GM21515 (cell line): Measurements from ENCODE around the gene TOR1AIP1.

Source experiments
- ATAC-seq: cut with Tn5 transposase; IDR thresholded peaks from one replicate; pipeline ENCODE4 v1.9.1; 2021; ENCODE audit not compliant: unreplicated experiment

Gene TOR1AIP1

GRCh38 chr1:179881642-179882252 is 338 bp upstream of the TOR1AIP1 start:
- ATAC-seq: no peak

GRCh38 chr1:179883040-179883744 is 1.1 kb downstream of the TOR1AIP1 start:
- ATAC-seq: peak; percentile 13

DNA sequence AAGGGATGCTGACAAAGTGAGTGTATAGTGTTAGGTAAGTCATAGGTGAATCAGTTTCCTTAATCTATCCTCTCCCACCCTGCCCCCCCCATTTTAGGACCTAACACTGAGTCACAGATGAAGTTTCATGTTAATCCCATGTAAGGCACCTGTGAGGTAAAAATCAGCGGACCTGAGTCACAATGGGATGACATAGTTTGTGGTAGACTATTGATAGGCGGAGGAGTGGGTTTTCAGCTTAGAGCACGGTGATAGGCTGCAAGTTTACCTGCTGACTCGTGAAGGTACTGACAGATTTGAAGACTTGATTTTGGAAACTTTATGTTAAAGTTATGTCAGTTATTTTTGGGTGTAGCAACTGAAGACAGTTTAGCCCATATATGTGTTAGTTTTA is 1.7 kb downstream of the TOR1AIP1 start:
- peak; percentile 29 for ATAC-seq

DNA sequence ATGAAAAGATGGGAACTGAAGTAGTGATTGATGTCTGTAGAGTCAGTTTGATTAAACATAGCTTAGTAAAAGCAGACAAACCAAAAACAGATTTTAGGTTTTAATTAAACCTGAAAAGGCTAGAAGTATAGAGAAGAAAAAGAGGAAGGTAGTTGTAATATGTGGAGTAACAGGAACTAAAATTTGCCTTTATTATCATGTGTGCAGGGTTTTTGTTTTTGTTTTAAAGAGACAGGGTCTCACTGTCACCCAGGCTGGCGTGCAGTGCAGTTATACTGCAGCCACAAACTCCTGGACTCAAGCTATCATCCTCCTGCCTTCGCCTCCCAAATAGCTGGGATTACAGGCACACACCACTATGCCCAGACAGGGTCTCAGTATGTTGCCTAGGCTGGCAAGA is 6.0 kb downstream of the TOR1AIP1 start:
- no peak for ATAC-seq

DNA sequence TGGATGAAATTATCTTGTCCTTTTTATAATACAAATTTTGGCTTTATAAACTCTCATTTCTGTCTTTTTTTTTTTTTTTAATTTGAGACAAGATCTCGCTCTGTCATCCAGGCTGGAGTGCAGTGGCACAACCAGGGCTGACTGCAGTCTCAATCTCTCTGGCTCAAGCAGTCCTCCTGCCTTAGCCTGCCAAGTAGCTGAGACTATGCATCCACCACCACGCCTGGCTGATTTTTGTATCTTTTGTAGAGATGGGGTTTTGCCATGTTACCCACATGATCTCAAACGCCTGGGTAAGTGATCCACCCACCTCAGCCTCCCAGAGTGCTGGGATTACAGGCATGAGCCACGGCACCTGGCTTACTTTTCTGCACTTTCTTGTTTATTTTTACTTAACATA is 7.5 kb downstream of the TOR1AIP1 start:
- ATAC-seq: no peak

GRCh38 chr1:179910934-179911333 is 28.8 kb downstream of the TOR1AIP1 start:
- ATAC-seq: no peak

- ATAC-seq: no peak
These were observed 29.7 kb downstream of the TOR1AIP1 start for GRCh38 chr1:179911812-179912211.

- no peak for ATAC-seq
These were observed 35.7 kb downstream of the TOR1AIP1 start for GRCh38 chr1:179917601-179918429.

DNA sequence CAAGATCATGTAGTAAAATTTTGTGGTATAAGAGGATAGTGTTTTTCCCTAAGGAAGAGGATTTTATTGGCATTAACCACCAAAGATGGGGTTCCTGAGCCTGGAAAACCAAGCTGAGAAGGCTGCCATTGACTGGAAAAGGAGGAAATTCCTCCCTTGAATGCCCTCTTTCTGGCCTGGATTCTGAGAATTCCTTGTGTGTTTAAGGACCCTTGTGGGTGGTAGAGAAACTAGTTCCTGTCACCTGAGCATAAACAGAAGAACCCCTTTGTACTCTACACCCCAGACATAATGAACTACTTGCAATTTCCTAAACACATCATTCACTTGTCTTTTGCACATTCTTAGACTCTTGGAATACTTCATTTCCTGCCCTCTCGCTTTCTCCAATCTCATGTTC is 39.4 kb downstream of the TOR1AIP1 start:
- no peak for ATAC-seq

DNA sequence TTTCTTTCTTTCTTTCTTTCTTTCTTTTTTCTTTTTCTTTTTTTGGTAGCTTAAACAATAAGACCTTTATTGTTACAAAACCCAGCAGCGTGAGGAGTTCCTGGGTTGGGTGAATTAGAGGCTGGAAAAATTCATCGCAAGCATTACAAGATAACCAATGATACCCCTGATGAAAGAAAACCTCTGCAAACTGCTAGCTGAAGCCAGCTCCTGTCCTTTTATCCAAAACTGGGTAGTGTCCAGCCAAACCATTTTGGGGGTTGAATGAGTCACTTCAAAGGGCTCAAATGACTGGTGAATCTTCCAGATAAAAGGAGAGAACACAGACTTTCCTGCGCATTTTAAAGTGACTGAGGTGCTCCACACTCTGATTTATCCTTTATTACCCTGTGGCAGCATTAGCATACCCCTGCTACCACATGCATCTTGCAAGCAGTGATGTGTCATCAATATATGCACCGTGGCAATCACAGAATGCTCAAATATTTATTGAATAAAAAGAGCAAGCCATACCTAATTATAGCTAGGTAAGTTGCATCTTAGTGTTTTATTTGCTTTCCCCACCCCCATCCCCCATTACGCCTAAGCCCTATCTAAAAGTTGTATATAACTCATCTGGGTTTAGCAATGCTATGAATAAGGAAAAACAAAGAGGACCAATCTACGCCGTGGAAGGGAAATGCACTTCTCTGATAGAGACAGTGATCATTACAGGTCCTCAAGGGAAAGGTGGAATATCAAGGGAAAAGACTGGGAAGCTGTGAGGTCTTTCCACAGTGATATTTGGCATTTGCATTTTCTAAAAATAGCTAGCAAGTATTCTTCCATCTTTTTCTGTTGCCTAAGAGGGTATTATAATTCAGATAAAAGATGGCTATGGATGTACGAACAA is 40.1 kb downstream of the TOR1AIP1 start:
- ATAC-seq: no peak

DNA sequence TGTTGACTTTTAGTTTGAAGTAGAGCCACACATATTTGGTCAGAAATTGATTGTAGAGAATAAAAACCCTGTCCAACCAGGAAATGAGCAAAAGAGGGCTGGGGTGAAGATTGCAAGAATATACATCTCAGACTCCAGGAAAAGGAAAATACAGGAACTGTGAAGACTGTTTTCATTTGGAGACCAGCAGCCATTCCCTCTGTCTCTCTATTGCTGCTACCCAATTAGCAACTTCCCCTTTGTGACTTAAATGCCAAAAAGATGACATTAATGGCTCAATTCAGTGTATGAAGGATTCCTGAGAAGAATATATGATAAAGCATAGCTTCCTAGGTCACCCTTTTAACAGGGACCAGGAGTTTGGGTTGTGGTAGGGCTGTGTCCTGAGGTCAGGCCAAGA is 40.9 kb downstream of the TOR1AIP1 start:
- no peak for ATAC-seq

DNA sequence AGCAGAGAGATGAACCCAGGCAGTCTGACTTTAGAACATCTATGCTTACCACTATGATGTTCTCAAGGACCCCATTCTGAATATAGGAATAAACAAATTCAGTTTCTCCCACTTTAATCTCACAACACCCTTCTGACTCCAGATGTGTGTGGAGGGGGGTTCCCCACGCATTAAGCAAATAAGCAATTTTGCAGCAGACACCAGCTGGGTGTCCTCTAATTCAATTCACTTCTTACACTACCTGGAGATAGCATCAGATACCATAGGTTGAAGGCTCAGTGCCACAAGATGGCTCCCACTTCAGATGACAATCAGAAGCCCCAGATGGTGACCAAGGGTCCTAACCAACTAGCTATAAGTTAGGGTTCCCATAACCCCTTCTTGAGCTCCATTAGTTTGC is 42.2 kb downstream of the TOR1AIP1 start:
- ATAC-seq: no peak

- no peak for ATAC-seq
These were observed 43.2 kb downstream of the TOR1AIP1 start for GRCh38 chr1:179925302-179925701.

DNA sequence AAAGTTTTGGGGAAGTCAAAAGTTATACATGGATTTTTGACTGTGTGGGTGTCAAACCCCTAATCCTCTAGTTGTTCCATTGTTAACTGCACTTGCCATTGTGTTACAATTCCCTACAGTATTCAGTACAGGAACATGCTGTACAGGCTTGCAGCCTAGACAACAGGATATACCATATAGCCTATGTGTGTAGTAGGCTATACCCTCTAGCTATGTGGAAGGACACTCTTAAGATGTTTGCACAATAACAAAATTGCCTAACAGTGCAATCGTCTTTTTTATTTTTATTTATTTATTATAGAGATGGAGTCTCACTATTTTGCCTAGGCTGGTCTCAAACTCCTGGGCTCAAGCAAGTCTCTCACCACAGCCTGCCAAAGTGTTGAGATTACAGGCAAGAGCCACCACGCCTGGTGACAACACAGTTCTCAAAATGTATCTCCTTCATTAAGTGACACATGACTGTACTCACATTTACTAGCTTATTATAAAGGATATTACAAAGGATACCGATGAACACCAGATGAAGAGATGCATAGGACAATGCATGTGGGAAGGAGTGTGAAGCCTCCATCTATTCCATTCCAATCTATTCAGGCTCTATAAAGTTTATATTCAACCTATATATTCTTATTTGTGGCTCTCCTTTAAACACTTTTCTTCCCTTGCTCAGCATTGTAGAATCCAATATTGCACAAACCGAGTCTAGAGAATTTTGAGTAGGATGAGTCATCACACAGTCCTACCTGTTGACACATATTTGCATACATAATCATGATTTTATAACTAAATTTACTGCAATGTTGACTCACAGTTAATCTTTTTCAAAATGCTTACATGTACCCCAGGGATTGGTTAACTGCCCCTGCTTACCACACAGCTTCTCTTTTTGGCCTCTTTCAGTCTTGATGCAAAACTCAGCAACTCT is 44.1 kb downstream of the TOR1AIP1 start:
- ATAC-seq: no peak

- no peak for ATAC-seq
These were observed 44.7 kb downstream of the TOR1AIP1 start for GRCh38 chr1:179926850-179927205.

- ATAC-seq: no peak
These were observed 48.1 kb downstream of the TOR1AIP1 start for GRCh38 chr1:179929955-179930798.

DNA sequence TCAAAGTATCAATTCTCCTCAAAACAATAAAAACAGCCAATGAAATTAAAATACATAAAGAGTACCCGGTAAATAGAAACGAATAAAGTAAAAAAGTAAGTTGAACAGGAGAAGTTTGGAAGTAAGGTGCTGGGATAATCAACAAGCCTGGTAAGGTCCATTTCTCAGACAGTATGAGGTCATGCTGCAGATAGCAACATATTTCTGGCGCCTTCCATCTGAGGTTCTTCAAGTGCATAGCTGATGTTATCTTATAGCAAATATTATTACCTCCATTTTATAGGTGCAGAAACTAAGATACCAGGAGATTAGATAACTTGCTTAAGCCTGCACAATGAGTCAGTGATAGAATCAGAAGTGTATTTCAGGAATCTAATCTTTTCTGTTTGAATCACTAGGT is 48.8 kb downstream of the TOR1AIP1 start:
- no peak for ATAC-seq

GRCh38 chr1:179933219-179933618 is 51.1 kb downstream of the TOR1AIP1 start:
- ATAC-seq: no peak

GRCh38 chr1:179935909-179936496 is 53.9 kb downstream of the TOR1AIP1 start:
- ATAC-seq: no peak
